ENCODE measurements around the gene SPRY1.

GRCh38 chr4:123350191-123350544 is 46.4 kb upstream of the SPRY1 start:
- TF ChIP-seq GATA2 (IDR thresholded peaks at IDR 0.05; ENCODE audit: low read depth, low read length) (no peak), GATA3 (IDR thresholded peaks at IDR 0.05; ENCODE audit: low read depth, low read length) (no peak)

Data from SH-SY5Y (cell line).